GM06990 (cell line): ENCODE measurements around the gene IGF2BP1.

Source experiments
- DNase-seq: peaks from one replicate; pipeline ENCODE4 v3.0.0-alpha.2; 2011; ENCODE audit not compliant: insufficient read length; ENCODE audit errors: extremely low read depth
- H3K27me3 ChIP-seq: replicated peaks from 2 replicates; pipeline ENCODE4 v1.6.0; 2011; ENCODE audit warnings: low read length; ENCODE audit not compliant: control insufficient read depth, insufficient read depth
- H3K36me3 ChIP-seq: 2 replicates; pipeline ENCODE4 v1.5.1; 2011; ENCODE audit warnings: low read length; ENCODE audit not compliant: control insufficient read depth, insufficient read depth
- H3K4me3 ChIP-seq: replicated peaks from 2 replicates; pipeline ENCODE4 v1.5.1; 2011; ENCODE audit warnings: low read depth, mild to moderate bottlenecking, control low read depth, low read length
- CTCF ChIP-seq: IDR thresholded peaks from 2 replicates; pipeline ENCODE4 v1.5.1; 2011; ENCODE audit warnings: low read length, control low read depth, mild to moderate bottlenecking, inconsistent platforms; ENCODE audit not compliant: insufficient read depth, poor library complexity, severe bottlenecking

The IGF2BP1 gene

DNA sequence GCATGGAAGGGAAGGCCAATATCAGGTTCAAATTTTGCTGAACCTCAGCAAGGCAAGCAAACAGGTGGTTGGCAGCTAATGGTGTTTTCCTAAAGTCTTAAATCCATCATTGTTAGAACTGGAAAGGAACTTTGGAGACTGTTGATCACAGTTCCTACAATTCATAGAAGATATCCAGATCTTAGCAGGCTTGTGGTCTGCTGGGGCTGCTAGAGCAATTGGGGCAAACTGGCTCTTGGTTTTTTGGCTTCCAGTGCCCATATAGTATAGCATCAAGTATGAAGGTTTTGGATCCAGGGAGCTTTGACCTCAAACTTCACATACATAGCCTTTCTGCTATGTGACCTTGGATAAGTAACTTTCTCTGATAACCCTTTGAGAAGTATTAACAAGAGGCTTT, 49.7 kb downstream of the IGF2BP1 start:
- no peak for DNase-seq
- Histone ChIP-seq H3K4me3 (no peak overlapping the region), H3K36me3 (no peaks in the 10 kb centered on the region; the same call in 1 of the 2 replicates), H3K27me3 (no peaks in the 10 kb centered on the region)
- TF ChIP-seq CTCF = no peak

GRCh38 chr17:49049265-49049664, 52.1 kb downstream of the IGF2BP1 start:
- no peaks in the 10 kb centered on the region for H3K27me3 ChIP-seq
- no peaks in the 10 kb centered on the region; the same call in 1 of the 2 replicates for H3K36me3 ChIP-seq
- DNase-seq = no peak
- no peak overlapping the region for H3K4me3 ChIP-seq
- no peak for TF ChIP-seq CTCF

DNA sequence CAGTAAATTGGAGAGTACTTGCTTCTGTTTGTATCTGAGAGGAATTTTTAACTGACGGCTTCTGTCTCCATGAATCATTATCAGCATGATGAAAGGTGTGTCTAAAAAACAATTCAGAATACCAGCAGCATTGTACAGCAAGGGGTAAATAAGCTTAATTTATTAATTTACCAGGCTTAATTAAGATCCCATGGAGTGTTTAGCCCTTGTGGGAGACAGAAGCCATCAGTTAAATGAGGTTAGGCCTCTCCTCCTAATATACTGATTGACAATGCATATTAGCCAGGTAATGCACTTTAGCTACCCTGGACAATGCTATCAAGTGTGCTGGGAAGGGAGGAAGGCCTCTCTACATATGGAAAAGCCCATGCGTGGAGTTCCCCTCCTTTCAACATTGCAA, 53.4 kb downstream of the IGF2BP1 start:
- no peak for DNase-seq
- H3K4me3 ChIP-seq = no peak overlapping the region
- TF ChIP-seq CTCF = no peak
- H3K36me3 ChIP-seq = no peaks in the 10 kb centered on the region; the same call in 1 of the 2 replicates
- H3K27me3 ChIP-seq = no peaks in the 10 kb centered on the region

GRCh38 chr17:49051269-49051668, 54.1 kb downstream of the IGF2BP1 start:
- no peak for DNase-seq
- H3K27me3 ChIP-seq = no peaks in the 10 kb centered on the region
- no peaks in the 10 kb centered on the region for H3K36me3 ChIP-seq
- no peak overlapping the region for H3K4me3 ChIP-seq
- TF ChIP-seq CTCF = no peak

GRCh38 chr17:49053171-49053829, 56.1 kb downstream of the IGF2BP1 start:
- H3K27me3 ChIP-seq = no peaks in the 10 kb centered on the region
- H3K4me3 ChIP-seq = no peak overlapping the region
- no peak for TF ChIP-seq CTCF
- H3K36me3 ChIP-seq = no peaks in the 10 kb centered on the region
- DNase-seq = no peak

DNA sequence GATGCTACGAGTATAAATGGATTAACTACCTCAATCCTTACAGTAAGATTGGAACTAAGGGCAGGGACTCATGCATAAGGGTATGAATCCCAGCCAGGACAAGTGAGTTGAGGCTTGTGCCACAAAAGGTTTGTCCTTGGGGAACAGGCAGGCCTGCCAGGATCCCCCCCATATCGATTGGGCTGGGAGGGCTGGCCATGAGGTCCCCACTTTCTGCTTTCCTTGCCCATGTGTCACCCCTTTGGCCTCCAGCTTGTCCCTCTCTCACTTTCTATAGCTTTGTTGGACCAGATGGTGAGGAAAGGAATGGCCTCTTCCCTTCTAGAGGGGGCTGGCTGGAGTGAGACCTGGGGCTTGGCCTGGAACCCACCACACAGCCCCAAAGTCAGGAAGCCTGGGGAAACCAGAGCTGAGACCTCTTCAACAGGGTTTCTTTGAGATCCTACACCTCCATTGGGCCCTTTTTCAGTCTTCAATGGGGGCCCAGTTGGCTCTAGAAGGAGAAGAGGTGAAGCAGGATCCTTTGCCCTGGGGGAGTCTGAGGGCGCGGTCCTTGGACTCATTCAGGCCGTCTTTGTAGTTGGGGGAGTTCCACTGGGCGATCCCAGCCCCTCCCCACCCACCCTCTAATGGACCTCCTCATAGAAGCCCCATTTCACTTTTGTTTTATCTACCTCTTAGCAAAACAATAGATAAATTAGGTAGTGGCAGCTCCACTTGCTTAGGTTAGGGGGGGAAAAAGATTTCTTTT, 57.3 kb downstream of the IGF2BP1 start:
- DNase-seq = no peak
- TF ChIP-seq CTCF = no peak
- H3K36me3 ChIP-seq = no peaks in the 10 kb centered on the region
- H3K4me3 ChIP-seq = no peak overlapping the region
- no peaks in the 10 kb centered on the region for H3K27me3 ChIP-seq
